Activated CD4-positive, alpha-beta T cell treated with anti-CD3 and anti-CD28 coated beads, Interleukin-2, amount 50 U/mL, for 16 hours (primary cell): ENCODE results near the gene PITX2.
"Not testable (repeated sequence)": the region's sequence is repeated elsewhere in the genome, so short reads cannot be mapped to it uniquely, and the experiment has no call there.

ENCODE experiments used
- DNase-seq: peaks from one replicate; pipeline ENCODE4 v3.0.0-alpha.2; 2020

PITX2 gene

GRCh38 chr4:110610620-110610939 is 12.3 kb downstream of the PITX2 start:
- DNase-seq: no peak

- DNase-seq: no peak
These were observed 13.7 kb downstream of the PITX2 start for GRCh38 chr4:110609044-110609750.

GRCh38 chr4:110605077-110605476 is 17.8 kb downstream of the PITX2 start:
- no peak for DNase-seq

GRCh38 chr4:110602061-110602460 is 20.8 kb downstream of the PITX2 start:
- DNase-seq: no peak

GRCh38 chr4:110597582-110597981 is 25.3 kb downstream of the PITX2 start:
- no peak for DNase-seq

GRCh38 chr4:110596431-110596830 is 26.4 kb downstream of the PITX2 start:
- DNase-seq: no peak

- DNase-seq: no peak
These were observed 27.3 kb downstream of the PITX2 start for GRCh38 chr4:110595583-110595982.

GRCh38 chr4:110589297-110589696 is 33.6 kb downstream of the PITX2 start:
- no peak for DNase-seq

- DNase-seq: no peak
These were observed 35.1 kb downstream of the PITX2 start for GRCh38 chr4:110587666-110588285.

- DNase-seq: peak; percentile 7
These were observed 36.6 kb downstream of the PITX2 start for GRCh38 chr4:110586131-110586850.

GRCh38 chr4:110576696-110577095 is 46.2 kb downstream of the PITX2 start:
- DNase-seq: not testable (repeated sequence)
